C4-2B (cell line): ENCODE results near the gene IFT81.

Experiments
- ZFX ChIP-seq: fragments of 450-650 bp; IDR thresholded peaks from 2 replicates; pipeline ENCODE4 v1.6.1; 2017
- TF ChIP-seq, protein P1 (sequence below): fragments of 450-650 bp; conservative IDR thresholded peaks from 2 replicates; pipeline ENCODE4 v1.5.1; 2017; ENCODE audit warnings: mild to moderate bottlenecking

DNA sequence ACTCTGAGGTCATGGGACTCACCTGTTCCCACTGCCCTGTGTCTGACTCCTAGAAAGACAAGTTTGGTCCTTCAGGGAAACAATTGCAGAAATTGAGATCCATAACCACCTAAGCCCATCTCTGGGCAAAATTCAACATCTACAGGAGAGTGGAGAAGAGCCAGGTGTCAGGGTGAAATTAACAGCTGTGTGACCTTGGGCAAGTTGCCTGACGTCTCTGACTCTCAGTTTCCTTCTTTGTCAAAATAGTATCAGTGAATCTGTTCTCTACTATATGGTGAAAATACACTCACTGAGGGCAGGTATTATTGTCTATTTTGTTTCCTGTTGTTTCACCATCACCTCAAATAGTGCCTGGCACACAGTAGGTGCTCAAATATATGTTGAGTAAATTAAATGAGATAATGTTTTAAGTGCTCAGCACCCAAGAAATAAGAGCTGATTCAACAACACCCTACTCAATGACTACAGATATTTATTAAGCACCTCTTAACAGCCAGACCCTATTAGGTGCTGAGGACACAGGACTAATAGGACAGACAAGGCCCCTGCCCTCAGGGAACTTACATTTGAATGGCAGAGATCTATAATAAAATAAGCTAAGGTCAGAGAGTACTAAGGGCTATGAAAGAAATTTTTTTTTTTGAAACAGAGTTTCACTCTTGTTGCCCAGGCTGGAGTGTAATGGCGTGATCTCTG lies 14.2 kb upstream of the IFT81 start:
- TF ChIP-seq, protein P1, sequence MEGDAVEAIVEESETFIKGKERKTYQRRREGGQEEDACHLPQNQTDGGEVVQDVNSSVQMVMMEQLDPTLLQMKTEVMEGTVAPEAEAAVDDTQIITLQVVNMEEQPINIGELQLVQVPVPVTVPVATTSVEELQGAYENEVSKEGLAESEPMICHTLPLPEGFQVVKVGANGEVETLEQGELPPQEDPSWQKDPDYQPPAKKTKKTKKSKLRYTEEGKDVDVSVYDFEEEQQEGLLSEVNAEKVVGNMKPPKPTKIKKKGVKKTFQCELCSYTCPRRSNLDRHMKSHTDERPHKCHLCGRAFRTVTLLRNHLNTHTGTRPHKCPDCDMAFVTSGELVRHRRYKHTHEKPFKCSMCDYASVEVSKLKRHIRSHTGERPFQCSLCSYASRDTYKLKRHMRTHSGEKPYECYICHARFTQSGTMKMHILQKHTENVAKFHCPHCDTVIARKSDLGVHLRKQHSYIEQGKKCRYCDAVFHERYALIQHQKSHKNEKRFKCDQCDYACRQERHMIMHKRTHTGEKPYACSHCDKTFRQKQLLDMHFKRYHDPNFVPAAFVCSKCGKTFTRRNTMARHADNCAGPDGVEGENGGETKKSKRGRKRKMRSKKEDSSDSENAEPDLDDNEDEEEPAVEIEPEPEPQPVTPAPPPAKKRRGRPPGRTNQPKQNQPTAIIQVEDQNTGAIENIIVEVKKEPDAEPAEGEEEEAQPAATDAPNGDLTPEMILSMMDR: no peak
- TF ChIP-seq ZFX: no peak
